GM18909 (cell line): ENCODE measurements around the gene MCRIP1.

Source experiments
- ATAC-seq: cut with Tn5 transposase; IDR thresholded peaks from one replicate; pipeline ENCODE4 v1.9.1; 2021; ENCODE audit warnings: mild to moderate bottlenecking; ENCODE audit not compliant: unreplicated experiment, poor library complexity

Gene MCRIP1

DNA sequence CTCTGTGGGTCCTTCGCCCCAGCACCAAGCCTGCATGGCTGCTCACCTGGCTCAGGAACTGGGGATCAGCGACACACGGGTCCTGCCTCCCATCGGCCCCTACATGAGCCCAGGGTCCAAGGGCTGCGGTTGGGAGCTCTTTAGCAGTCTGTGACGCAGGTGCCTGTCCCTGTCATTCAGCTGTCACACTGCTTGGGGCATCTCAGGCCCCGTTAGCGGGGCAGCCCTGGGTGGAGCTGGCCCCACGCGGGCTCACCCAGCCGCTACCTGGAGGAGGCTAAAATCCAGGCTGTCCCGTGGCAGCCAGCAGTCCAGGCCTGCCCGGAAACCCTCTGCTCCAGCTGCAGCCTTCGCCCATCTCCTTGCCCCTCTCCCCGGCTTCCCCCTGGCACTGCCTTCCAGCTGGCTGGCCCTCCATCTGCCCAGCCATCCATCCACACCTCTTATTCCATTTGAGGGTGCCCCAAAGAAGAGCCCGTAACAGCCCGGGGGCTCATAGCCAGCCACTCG lies 25.8 kb downstream of the MCRIP1 start:
- ATAC-seq = no peak

- no peak for ATAC-seq
Observed at GRCh38 chr17:81806461-81807209, 26.5 kb downstream of the MCRIP1 start.

- no peak for ATAC-seq
Observed at GRCh38 chr17:81805707-81806460, 27.2 kb downstream of the MCRIP1 start.

- ATAC-seq = no peak
Observed at GRCh38 chr17:81804559-81805399, 28.3 kb downstream of the MCRIP1 start.

DNA sequence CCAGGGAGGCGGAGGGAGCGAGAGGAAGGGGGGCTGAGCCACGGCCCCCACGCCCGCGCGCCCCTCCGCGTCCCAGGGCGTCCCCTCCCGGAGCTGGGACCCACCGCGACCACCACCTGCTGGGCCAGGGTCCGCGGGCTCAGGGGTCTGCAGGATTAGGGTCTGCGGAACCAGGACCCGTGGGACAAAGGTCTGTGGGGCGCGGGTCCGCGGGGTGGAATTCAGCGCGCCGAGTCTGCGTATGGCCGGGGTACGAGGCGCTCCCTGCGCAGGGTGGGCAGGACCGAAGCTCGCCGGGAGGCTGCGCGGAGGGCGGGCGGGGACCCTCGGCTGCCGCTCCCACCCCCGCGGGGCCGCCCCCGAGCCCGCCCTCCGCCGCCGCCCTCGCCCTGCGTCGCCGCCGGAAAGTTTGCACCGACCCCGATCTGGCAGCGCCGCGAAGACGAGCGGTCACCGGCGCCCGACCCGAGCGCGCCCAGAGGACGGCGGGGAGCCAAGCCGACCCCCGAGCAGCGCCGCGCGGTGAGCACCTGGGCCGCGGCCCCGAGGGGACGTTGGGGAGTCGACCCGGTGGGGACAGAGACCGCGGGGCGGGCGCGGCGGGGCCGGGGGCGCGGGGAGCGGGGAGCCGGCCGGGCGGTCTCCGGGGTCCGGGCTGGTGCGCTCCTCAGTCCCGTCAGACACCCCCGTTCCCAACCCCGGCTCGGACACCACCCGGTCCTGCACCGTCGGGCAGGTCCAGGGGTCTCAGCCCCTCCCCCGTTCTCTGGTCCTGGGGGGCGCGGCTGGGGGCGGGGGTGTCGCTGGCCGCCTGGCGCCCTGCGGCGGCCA lies 29.1 kb downstream of the MCRIP1 start, which contains the start of gene GCGR:
TSS of gene GCGR (plus strand) at position 423 of the 831 bp plus-strand sequence. CDS start 4,869 bp downstream, outside the sequence.
- no peak for ATAC-seq

GRCh38 chr17:81802856-81803643 lies 30.0 kb downstream of the MCRIP1 start:
- no peak for ATAC-seq

GRCh38 chr17:81802048-81802758 lies 30.9 kb downstream of the MCRIP1 start:
- ATAC-seq = no peak

- ATAC-seq = no peak
Observed at GRCh38 chr17:81801327-81801726, 31.8 kb downstream of the MCRIP1 start.

DNA sequence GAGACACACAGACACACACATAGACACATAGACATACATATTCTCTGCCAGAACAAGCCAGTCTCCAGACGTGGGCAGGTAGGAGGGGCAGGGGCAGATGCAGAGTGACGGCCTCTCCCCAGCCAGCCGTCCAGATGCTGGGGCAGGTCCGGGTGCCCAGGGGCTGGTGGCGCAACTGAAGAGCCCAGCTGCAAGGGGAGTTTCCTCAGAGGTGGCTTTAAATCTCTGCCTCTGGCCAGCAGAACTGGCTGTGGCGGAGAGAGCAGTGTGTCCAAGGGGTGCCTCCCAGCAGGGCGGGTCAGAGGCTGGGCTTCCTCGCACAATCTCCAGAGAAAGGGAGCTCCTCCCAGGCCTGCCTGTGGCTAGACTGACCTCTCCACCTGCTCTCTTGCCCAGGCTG lies 38.6 kb downstream of the MCRIP1 start:
- no peak for ATAC-seq

GRCh38 chr17:81794074-81794476 lies 39.0 kb downstream of the MCRIP1 start:
- no peak for ATAC-seq

DNA sequence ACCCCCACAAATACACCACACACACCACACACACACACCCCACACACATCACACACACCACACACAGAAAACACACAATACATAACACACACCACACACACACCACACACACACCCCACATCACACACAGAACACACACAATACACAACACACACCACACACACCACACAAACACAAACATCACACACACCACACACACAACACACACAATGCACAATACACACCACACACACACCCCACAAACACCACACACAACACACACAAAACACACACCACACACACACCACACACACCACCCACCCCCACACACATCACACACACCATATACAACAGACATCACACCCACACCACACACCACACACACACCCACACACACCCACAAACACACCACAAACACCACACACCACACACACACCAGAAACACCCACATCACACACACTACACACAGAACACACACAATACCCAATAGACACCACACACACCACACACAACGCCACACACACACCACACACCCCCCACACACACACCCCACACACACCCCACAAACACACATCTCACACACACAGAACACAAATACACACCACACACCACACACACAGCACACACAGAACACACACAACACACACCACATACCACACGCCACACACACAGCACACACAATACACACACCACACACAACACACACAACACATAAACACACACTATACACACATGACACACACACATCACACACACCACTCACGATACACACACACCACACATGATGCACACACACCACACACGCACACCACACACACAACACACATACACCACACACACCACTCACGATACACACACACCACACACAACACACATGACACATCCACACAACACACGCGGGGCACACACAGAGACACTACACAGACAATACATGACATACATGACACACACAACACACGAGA lies 40.1 kb downstream of the MCRIP1 start:
- no peak for ATAC-seq
